A549 (cell line): ENCODE results near the gene THBS2.

Experiments used
- EP300 ChIP-seq, 2 experiments: fragments of >200 bp; sonication (Bioruptor Twin); formaldehyde crosslinking; IDR thresholded peaks; 2 replicates in 1 of 2; 3 replicates in 1 of 2; pipeline ENCODE4 v1.6.1; 2016 to 2017
- TF ChIP-seq, protein P1 (sequence below): fragments of >200 bp; sonication (Bioruptor Twin); formaldehyde crosslinking; IDR thresholded peaks from 3 replicates; pipeline ENCODE4 v1.5.1; 2016
- TF ChIP-seq, protein P2 (sequence below): fragments of 200-600 bp; sonication (generic); IDR thresholded peaks from 2 replicates; pipeline ENCODE4 v1.6.1; 2016; ENCODE audit warnings: antibody characterized with exemption, mild to moderate bottlenecking, moderate library complexity
- TF ChIP-seq, protein P3 (sequence below): fragments of 150-350 bp; IDR thresholded peaks from 2 replicates; pipeline ENCODE4 v1.6.1; 2014; ENCODE audit warnings: low read depth, mild to moderate bottlenecking, low read length

- TF ChIP-seq, protein P1, sequence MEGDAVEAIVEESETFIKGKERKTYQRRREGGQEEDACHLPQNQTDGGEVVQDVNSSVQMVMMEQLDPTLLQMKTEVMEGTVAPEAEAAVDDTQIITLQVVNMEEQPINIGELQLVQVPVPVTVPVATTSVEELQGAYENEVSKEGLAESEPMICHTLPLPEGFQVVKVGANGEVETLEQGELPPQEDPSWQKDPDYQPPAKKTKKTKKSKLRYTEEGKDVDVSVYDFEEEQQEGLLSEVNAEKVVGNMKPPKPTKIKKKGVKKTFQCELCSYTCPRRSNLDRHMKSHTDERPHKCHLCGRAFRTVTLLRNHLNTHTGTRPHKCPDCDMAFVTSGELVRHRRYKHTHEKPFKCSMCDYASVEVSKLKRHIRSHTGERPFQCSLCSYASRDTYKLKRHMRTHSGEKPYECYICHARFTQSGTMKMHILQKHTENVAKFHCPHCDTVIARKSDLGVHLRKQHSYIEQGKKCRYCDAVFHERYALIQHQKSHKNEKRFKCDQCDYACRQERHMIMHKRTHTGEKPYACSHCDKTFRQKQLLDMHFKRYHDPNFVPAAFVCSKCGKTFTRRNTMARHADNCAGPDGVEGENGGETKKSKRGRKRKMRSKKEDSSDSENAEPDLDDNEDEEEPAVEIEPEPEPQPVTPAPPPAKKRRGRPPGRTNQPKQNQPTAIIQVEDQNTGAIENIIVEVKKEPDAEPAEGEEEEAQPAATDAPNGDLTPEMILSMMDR = no peak
- TF ChIP-seq, protein P2, sequence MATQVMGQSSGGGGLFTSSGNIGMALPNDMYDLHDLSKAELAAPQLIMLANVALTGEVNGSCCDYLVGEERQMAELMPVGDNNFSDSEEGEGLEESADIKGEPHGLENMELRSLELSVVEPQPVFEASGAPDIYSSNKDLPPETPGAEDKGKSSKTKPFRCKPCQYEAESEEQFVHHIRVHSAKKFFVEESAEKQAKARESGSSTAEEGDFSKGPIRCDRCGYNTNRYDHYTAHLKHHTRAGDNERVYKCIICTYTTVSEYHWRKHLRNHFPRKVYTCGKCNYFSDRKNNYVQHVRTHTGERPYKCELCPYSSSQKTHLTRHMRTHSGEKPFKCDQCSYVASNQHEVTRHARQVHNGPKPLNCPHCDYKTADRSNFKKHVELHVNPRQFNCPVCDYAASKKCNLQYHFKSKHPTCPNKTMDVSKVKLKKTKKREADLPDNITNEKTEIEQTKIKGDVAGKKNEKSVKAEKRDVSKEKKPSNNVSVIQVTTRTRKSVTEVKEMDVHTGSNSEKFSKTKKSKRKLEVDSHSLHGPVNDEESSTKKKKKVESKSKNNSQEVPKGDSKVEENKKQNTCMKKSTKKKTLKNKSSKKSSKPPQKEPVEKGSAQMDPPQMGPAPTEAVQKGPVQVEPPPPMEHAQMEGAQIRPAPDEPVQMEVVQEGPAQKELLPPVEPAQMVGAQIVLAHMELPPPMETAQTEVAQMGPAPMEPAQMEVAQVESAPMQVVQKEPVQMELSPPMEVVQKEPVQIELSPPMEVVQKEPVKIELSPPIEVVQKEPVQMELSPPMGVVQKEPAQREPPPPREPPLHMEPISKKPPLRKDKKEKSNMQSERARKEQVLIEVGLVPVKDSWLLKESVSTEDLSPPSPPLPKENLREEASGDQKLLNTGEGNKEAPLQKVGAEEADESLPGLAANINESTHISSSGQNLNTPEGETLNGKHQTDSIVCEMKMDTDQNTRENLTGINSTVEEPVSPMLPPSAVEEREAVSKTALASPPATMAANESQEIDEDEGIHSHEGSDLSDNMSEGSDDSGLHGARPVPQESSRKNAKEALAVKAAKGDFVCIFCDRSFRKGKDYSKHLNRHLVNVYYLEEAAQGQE = no peak
- TF ChIP-seq, protein P3, sequence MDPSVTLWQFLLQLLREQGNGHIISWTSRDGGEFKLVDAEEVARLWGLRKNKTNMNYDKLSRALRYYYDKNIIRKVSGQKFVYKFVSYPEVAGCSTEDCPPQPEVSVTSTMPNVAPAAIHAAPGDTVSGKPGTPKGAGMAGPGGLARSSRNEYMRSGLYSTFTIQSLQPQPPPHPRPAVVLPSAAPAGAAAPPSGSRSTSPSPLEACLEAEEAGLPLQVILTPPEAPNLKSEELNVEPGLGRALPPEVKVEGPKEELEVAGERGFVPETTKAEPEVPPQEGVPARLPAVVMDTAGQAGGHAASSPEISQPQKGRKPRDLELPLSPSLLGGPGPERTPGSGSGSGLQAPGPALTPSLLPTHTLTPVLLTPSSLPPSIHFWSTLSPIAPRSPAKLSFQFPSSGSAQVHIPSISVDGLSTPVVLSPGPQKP = no peak
- TF ChIP-seq EP300 (IDR thresholded peaks at IDR 0.05) = no peak
Observed at GRCh38 chr6:169243186-169243585, 10.5 kb downstream of the THBS2 start.
